ENCODE data around the gene GTF2F1.
"Not testable (repeated sequence)": the region's sequence is repeated elsewhere in the genome, so short reads cannot be mapped to it uniquely, and the experiment has no call there.

GTF2F1 gene

DNA sequence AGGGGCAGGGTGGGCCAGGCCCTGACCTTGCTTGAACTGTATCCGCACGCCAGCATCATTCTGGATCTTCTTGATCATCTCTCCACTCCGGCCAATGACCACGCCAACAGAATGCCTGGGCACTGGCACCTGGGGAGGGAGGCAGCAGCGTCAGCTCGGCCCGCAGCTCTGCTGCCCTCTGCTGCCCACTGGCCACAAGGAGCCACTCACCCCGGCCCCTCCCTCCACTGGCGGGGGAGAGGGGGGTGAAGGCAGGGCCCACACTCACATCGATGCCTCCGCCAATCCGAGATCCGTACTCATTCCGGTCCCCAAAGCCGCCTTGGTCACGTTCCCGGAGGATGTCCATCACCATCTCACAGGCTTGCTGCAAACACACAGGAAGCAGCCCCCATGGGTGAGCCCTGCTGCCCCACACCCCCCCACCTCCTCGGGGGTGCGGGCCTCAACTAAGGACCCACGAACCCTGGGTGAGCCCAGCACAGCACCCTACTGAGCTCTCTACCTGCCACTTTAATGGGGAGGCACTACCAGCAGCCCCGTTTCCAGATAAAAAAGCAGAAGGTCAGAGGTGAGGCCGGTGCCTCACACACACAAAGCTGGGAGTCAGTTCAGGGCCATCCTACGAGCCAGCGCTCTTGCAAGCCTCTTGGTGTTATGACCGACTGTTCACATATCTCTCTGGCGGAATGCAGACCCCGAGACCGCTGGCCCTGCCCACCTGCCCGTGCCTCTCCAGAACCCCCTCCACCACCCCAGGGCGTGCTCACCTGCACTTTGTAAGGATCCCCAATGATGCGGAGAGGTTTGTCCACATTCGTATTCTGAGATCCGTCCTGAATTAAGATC lies 25.0 kb upstream of the GTF2F1 start:
- DNase-seq (ENCODE audit: low read depth in 2 of 3, low spot score in 2 of 3) = no peak

DNA sequence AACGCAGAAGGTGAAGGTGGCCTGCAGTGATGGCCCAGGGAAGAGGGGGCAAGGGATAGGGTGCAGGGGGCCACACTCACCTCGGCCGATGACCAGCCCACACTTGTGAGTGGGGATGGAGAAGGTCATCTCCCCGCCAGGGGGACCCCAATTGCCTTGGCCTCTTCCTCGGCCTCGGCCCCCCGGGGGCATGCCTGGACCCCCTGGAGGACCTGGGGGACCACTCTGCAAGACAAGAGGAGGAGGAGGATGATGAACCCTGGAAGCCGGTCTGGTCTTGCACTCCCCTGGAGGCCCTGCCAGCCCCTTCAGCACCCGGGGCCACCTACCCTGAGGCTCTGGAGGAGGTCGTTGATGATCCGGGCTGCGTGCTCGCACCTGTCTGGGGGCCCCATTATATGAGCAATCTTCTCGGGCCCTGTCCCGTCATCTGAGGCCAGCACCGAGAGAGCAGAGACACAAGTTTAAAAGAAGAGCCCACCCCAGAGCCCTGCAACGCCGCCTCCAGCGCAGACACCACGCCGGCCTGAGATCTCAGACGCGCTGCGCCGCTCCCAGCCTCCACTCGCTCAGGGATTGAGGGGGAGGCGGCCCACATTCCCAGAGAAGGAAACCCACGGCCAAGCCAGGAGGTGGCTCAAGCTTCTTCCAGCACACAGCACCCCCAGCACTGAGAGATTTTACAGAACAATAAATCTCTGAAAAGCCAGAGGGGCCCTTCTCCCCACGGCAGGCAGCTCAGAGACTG lies 23.9 kb upstream of the GTF2F1 start:
- no peak for DNase-seq (ENCODE audit: low read depth in 2 of 3, low spot score in 2 of 3)

DNA sequence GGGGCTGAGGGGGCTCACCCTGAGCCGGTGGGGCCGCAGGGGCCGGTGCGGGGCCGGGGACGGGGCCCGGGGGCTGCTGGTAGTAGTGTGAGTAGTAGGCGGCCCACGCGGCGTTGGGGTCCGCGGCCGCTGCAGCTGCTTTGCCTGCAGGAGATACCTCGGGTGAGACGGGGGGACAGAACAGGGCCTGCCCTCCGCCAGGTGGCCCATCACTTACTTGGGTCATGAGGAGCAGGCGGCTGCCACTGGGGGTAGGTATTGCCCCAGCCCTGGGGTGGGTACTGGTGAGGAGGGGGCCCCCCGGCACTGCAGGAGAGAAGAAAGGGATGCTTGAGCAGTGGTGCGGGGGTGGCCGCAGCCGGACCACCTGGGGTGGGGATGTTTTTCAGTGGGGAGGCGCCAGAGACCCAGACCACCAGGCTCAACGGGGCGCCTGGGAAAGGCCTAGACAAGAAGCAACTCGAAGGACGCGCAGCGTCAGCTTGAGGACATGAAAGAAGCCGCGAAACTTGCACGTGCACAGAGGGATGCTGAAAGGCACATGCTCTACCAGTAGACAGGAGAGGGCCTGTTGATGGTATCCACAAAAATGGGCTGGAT lies 22.7 kb upstream of the GTF2F1 start:
- no peak for DNase-seq (ENCODE audit: low read depth in 2 of 3, low spot score in 2 of 3)

DNA sequence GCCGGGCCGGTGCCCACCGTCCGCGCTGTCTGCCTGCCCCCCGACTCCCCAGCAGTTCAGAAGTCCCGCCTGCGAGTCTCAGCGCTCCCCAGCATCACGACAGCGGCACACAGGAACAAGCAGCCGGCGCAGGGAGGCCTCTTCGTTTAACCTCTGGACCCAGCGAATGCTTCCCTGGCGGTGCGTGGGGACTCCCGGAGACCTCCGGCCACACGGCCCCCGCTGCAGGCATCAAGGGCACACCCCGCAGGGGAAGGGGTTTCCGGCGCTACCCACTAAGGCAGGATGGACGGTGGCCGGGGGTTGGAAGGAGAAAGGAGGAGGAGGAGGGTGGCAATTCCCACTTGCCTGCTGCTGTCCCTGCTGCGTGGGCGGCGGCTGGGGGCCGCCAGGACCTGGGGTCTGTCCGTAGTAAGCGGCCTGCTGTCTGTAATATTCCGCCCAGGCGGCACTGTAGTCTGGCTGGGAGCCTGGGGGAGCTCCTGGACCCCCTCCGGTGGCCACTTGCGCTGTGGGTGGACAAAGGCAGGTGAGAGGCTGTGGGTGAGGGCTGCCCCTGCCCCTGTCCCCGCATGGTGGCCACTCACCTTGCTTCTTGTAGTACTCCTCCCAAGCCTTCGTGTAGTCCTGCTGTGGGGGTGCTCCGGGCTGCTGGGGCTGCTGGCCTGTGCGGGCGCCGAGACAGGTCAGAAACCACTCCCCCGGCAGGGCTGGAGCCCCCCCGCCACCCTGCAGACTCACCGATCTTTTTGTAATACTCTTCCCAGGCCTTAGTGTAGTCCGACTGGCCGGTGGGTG lies 22.0 kb upstream of the GTF2F1 start:
- DNase-seq (ENCODE audit: low read depth in 2 of 3, low spot score in 2 of 3) = no peak

DNA sequence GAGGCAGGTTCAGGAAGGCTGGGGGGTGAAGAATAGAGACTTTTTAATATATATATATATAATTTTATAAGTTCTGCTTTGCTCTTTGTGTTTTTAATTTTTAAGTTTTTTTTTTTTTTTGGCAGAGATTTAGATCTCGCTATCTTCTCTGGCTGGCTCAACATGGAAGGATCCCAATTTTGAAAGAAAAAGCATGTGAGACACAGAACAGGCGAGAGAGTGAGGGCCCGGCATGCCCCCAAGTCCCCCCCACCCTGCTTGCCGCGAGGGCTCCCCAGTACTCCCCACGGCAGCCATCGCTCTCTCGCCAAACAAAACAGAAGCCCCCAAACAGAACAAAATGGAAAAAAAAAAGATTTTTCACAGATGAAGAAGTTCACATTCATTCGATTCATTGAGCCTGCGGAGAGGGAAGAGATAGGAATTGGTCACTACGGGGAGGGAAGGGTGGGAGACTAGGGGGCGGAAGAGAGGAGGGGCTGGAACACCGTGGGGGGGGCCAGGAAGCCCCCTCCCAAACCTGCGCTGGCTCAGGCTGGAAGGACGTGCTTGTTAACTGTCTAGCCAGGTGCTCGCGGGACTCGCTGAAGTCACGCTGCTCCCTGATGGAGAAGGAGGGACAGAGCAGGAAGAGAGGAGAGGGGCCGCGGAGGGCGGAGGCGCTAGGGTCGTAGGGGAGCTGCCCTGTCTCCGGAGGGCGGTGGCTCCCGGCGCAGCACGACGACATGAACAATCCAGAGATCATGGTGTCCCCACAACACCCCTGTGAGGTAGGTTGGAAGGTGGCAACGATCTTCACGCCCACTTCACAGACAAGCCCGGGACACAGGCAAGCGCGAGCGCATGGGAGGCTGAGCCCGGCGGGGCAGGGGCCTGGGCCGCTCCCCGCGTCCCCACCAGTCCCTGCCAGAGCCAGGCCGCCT lies 21.0 kb upstream of the GTF2F1 start:
- DNase-seq (ENCODE audit: low read depth in 2 of 3, low spot score in 2 of 3) = no peak

DNA sequence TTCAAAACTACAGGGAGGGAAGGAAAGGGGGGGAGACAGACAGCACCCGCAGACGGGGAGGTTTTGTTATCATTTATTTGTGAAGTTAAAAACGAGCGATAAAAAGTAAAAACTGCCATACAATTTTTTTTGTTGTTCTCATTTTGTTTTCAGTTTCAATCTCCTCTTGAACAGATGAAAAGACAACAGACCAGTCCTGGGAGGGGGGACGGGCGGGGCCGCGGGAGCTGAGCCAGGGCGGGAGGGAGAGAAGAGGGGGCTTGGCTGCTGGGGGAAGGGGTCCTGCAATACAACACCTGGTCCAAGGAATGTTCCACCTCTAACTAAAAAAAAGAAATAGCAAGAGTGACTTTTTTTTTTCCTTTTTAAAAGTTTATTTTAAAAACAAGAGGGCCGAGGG lies 20.3 kb upstream of the GTF2F1 start:
- no peak for DNase-seq (ENCODE audit: low read depth in 2 of 3, low spot score in 2 of 3)

DNA sequence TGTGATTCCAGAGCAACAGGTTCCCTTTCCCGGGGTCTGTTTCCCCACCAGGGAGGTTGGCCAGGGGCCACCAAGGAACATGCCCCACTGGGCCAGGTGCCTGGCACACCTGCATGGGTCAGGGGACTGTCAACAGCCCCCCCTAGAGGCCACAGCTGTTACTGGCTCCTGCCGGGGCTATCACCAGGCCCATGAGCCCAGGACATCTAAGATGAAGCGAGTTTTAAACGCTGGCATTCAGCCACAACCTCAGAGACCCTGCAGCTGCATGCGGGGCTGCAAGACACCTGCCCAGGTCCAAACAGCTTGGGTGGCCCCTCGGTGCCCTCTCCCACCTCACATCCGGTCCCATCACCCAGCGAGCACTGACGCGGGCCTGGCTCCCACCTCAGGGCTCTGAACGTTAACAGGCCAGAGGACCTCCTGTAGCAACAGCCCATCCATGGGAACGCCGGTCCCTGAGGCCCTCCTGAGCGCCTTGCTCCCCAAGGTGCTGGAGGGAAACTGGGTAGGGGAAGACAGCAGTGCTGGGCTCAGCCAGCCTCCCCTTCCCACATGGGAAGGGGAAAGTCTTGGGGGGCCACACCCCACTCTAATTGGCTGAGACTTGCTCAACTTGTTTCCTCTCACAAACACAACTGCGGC lies 19.6 kb upstream of the GTF2F1 start:
- peak in 1 of 3 experiments; percentile 49 for DNase-seq (ENCODE audit: low read depth in 2 of 3, low spot score in 2 of 3)

DNA sequence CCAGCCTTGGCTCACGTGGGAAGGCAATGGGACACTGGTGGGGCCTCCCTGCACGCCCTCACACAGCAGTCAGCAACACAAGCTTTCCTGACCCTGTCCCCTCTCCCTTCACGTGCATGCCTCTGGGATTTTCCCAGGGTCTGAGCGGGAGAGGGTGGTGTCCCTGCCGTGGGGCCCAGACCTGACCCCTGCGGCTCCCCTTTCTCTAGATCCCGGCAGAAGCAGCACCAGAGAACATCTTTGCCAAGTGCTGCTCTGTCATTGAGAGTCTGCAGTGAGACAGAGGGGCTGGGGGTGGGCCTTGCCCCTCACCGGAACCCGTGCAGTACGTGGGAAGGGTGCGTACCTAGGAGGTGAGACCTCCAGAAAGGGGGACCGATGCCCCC lies 19.1 kb upstream of the GTF2F1 start:
- no peak for DNase-seq (ENCODE audit: low read depth in 2 of 3, low spot score in 2 of 3)

DNA sequence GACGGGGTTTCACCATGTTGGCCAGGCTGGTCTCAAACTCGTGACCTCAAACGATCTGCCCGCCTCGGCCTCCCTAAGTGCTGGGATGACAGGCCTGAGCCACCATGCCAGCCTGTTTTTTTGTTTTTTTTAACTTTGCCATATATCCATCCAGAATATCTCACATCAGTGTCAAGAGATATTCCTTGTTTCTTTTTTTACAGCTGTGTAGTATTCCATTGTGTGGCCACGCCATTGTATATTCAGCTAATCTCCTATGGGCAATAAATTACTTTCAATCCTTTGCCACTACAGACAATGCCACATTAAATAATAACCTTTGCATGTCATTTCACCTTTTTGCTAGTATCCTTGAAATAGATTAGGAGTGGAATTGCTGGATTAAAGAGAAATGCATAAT lies 16.4 kb upstream of the GTF2F1 start:
- no peak for DNase-seq (ENCODE audit: low read depth in 2 of 3, low spot score in 2 of 3)

DNA sequence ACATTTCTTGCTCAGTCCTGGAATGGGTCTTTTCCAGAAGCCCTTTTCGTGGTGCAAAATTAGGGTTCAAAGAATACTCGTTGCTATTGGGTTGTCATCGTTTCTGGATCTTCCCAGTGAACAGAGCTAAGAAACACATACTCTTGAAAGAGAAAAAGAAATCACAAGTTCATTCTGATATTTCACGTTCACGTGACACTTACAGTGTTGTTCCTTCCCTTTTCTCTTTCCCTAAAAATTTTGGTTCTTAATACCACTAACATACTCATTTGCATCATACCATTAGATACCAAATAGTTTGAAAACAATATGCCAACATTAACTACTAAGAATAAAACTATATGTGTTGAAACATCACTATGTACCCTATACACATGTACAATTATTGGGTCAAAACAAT lies 13.4 kb upstream of the GTF2F1 start:
- no peak for DNase-seq (ENCODE audit: low read depth in 2 of 3, low spot score in 2 of 3)

DNA sequence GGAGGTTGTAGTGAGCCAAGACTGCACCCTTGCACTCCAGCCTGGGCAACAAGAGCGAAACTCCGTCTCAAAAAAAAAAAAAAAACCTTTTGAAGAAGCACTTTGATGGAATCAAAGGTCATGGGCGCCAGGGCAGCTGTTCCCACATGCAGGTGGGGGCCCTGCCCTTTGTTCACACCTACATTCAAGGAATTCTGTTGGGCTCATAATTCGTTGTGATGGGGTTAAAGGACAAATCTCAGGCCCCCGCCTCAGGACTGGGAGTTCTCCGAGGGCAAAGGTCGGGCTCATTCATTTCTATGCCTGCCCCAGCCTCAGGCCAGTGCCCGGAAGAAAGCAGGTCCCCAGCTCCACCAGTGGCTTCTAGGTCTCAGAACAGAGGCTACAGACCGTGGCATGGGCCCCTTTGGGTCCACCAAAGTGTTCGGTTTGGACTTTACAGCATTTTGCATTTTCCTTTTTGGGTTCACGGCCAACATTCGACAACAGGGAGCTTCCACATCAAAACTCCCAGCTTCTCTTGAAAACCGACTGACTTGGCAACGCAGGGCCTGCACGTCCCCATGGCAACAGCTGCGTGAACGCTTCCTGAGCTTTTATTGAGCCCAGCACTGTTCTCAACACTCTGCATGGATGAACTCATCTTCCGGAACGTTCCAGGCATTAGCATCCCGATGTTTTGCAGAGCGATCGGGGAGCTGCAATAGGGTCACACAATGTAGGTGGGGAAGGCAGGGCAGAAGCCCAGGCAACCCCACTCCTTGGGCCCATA lies 10.1 kb upstream of the GTF2F1 start:
- DNase-seq (ENCODE audit: low read depth in 2 of 3, low spot score in 2 of 3) = no peak

DNA sequence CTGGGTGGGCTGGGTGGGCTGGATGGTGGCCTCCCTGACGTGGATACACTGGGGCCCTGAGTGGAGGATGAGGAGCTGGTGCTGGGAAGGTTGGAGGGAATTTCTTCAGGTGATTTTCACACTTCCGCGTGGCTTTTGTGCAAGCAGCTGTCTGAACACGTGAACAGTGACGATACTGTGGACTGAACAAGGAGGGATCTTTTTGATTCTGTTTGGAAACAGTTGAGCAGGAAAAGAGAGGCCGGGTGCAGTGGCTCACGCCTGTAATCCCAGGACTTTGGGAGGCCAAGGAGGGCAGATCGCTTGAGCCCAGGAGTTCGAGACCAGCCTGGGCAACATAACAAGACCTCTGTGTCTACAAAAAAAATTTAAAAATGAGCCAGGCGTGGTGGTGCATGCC lies 9.1 kb upstream of the GTF2F1 start:
- DNase-seq (ENCODE audit: low read depth in 2 of 3, low spot score in 2 of 3) = no peak

DNA sequence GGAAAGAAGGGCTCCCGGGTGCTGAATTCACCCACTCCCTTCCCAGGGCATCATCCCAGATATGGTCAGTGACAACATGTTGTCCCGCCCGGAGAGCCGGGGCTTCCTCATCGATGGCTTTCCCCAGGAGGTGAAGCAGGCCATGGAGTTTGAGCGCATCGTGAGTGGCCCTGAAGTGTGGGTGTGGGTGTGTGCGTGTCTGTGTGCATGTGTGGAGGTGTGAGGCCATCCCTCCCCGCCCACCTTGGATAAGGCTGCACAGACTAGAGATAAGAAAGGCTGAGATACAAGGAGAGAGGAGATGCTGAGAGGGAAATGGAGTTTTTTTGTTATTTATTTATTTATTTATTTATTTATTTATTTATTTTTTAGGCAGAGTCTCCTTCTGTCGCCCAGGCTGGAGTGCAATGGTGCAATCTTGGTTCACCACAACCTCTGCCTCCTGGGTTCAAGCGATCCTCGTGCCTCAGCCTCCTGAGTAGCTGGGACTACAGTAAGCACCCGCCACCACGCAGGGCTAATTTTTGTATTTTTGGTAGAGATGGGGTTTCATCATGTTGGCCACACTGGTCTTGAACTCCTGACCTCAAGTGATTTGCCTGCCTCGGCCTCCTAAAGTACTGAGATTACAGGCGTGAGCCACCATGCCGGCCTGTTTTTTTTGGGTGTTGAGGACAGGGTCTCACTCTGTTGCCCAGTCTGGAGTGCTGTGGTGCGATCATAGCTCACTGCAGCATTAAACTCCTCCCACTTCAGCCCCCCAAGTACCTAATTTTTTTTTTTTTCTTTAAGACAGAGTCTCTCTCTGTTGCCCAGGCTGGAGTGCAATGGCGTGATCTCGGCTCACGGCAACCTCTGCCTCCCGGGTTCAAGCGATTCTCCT lies 7.3 kb upstream of the GTF2F1 start:
- not testable (repeated sequence) for DNase-seq (ENCODE audit: low read depth in 2 of 3, low spot score in 2 of 3)

DNA sequence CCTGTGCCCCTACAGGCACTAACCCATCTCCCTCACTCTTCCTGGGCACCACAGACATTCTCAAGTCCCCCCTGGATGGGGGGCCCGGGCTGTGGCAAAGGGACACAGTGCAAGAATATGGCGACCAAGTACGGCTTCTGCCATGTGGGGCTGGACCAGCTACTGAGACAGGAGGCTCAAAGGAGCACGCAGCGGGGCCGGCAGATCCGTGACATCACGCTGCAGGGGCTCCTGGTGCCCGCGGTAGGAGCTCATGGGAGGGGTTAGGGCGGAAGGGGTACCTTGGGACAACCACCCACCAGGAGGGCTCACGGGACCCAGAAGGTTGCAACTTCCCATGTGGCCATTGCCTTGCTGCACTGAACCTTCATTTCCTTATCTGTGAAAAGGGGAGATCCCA lies 3.3 kb upstream of the GTF2F1 start:
- no peak for DNase-seq (ENCODE audit: low read depth in 2 of 3, low spot score in 2 of 3)

DNA sequence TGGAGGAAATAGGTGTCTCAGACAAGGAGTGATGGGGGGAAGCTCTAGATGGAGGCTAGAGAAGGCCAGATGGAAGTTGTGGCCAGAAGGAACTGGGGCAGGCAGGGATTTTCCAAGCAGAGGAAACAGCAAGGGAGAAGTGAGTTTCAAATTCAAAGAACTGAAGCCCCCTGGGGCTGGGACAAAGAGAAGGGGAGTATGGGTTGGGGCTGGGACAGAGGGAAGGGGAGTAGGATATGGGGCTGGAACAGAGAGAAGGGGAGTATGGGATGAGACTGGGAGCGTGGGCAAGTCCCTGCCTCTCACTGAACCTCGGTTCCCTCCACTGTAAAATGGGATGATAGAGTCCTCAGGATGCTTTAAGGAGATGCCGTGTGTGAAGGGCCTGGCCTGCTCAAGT lies 1.9 kb upstream of the GTF2F1 start:
- DNase-seq (ENCODE audit: low read depth in 2 of 3, low spot score in 2 of 3) = no peak

DNA sequence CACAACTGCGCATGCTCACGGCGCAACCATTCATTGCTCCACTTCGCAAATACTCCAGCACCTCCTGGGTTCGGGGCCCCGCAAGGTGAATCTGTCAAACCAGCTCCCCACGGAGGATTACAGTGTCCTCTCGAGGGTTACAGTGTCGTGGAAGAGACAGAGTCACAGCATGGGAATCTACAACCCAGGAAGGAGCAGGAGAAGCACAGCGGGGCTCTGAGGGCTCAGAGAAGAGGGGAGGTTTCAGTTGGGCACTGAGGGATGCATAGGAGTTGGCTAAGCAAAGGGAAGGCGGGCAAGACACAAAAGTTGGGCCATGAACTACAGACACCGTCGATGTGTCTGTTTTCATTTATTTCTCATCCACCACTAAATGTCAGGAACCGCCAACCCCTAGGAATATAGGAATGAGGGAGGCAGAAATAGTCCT lies 1.0 kb upstream of the GTF2F1 start:
- DNase-seq (ENCODE audit: low read depth in 2 of 3, low spot score in 2 of 3) = no peak

DNA sequence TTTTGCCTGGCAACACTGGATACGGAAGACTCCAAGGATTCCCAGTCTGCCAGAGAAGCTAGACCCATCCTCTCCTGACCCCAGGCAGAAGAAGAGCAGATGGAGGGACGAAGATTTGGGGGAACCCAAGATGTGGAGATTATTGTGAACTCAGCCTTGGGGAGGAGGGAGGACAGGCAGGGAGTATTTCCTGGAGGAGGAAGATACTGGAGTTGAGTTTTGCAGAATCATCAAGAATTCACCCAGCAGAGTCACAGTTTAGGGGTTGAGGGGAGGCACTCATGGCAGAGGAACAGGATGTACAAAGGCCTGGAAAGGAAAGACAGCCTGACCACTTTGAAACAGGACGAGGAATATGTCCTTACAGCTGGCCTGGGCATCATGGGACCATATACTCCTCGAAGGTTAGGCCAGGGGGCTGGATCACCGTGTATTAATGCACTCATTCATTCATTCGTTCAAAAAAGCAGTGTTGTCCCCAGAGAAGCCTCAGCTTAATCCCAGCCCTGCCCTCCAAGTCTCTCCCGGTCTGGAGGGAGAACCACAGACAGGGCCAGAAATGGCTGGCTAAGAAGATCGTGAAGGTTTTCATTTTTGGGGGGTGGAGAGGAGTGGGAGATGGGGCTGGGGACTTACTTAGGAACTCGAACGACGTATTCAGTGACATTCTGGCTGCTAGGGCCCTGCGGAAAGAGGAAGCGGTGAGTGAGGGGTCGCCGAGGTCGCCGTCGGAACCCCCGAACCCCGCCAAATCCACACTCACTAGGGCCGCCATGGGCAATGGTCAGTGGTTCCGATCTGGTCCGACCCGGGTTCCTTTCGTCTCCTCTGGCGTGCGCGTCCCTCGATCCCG lies 517 bp downstream of the GTF2F1 start:
- no peak for DNase-seq (ENCODE audit: low read depth in 2 of 3, low spot score in 2 of 3)
